ENCODE data around the gene CREB1. TPM values are rescaled to one million over a fixed set of nuclear protein-coding genes. Genes with fewer than 3 reads are reported as not detected.

The CREB1 gene
- total RNA-seq, 1 donor from 2014 or later = 27.3 TPM

- H3K9me3 ChIP-seq = no peaks in the 10 kb centered on the region
- TF ChIP-seq, protein P1, sequence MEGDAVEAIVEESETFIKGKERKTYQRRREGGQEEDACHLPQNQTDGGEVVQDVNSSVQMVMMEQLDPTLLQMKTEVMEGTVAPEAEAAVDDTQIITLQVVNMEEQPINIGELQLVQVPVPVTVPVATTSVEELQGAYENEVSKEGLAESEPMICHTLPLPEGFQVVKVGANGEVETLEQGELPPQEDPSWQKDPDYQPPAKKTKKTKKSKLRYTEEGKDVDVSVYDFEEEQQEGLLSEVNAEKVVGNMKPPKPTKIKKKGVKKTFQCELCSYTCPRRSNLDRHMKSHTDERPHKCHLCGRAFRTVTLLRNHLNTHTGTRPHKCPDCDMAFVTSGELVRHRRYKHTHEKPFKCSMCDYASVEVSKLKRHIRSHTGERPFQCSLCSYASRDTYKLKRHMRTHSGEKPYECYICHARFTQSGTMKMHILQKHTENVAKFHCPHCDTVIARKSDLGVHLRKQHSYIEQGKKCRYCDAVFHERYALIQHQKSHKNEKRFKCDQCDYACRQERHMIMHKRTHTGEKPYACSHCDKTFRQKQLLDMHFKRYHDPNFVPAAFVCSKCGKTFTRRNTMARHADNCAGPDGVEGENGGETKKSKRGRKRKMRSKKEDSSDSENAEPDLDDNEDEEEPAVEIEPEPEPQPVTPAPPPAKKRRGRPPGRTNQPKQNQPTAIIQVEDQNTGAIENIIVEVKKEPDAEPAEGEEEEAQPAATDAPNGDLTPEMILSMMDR (IDR thresholded peaks at IDR 0.05) = no peak
- TF ChIP-seq POLR2A (IDR thresholded peaks at IDR 0.05) (no peak), POLR2AphosphoS5 (IDR thresholded peaks at IDR 0.05; ENCODE audit: insufficient read depth in 1 of 2, low read depth in 1 of 2) (no peak)
- DNase-seq (ENCODE audit: extremely low spot score in 2 of 2) = no peak
- H3K36me3 ChIP-seq = peaks cover 0 to 5% of the 10 kb centered on the region in 2 donors
- H3K27me3 ChIP-seq = no peaks in the 10 kb centered on the region
- H3K4me1 ChIP-seq = peaks cover 14% of the 10 kb centered on the region
- no peak overlapping the region for H3K27ac ChIP-seq
- intact Hi-C loops (cut with DNase I) = no loop called here
- no peak overlapping the region for H3K4me3 ChIP-seq
These were observed 86.4 kb downstream of the CREB1 start for GRCh38 chr2:207616185-207616584.

DNA sequence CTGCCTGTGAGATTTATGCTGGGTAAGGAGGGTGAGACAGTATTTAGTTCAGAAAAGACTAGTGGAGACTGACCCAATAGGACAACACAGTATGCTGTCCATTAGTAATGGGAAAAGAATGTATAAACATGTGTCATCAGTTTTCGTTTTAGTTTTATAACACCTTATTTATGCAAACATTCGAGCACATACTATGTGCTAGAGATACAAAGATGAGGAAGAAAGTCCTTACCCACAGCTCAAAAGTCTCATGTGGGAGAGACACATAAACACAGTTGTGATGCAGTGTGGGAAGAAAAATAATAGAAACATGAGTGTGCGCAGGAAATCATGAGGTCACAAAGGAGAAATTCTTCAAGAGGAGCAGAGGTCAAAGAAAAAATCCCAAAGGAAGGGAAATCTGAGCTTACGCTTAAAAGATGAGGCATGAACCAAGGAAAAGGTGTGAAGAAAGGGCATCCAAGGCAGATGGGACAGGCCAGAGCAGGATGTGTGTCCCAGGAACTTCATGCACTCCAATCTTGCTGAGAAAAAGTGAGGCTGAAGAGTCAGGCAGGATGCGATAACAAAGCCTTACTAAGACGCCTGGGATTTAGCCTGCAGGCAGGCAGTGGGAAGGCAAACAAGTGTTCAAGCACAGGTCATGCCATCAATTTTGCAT lies 87.4 kb downstream of the CREB1 start:
- Histone ChIP-seq H3K9me3 (no peaks in the 10 kb centered on the region), H3K27me3 (no peaks in the 10 kb centered on the region), H3K27ac (peak overlapping the region; percentile 75), H3K4me1 (peaks cover 14% of the 10 kb centered on the region), H3K4me3 (no peak overlapping the region), H3K36me3 (peaks cover 0 to 5% of the 10 kb centered on the region in 2 donors)
- no peak for DNase-seq (ENCODE audit: extremely low spot score in 2 of 2)
- TF ChIP-seq POLR2AphosphoS5 (IDR thresholded peaks at IDR 0.05; ENCODE audit: insufficient read depth in 1 of 2, low read depth in 1 of 2) (no peak), POLR2A (IDR thresholded peaks at IDR 0.05) (no peak)
- TF ChIP-seq, protein P1 (IDR thresholded peaks at IDR 0.05) = no peak
- intact Hi-C loops (cut with DNase I) = no loop called here

DNA sequence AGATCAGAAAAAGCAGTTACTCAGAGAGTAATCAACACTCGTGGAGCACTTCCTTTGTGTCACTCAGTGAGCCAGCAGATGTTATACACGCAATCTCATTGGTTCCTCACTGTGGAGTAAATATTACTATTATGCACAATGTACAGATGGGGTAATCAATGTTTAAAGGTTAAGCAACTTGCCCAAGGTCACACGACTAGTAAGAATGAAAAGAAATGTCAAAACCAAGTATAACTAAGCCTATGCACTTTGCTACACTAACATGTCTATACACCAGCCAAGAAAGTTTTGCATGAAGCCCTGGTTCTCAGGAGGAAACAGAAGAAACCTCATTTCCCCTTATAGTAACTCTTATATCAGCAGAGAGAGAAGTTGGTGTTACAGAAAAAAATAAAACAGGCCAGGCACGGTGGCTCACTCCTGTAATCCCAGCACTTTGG lies 90.0 kb downstream of the CREB1 start:
- Histone ChIP-seq H3K36me3 (peaks cover 0 to 5% of the 10 kb centered on the region in 2 donors), H3K4me3 (no peak overlapping the region), H3K27me3 (no peaks in the 10 kb centered on the region), H3K9me3 (no peaks in the 10 kb centered on the region), H3K27ac (no peak overlapping the region), H3K4me1 (peaks cover 30% of the 10 kb centered on the region)
- intact Hi-C loops (cut with DNase I) = loop anchor here (10.0 kb wide), 2 partner anchors 145 to 645 kb away; partner anchors contain the start of genes FZD5 and PIKFYVE
- no peak for TF ChIP-seq POLR2AphosphoS5 (IDR thresholded peaks at IDR 0.05; ENCODE audit: insufficient read depth in 1 of 2, low read depth in 1 of 2)
- no peak for TF ChIP-seq POLR2A (IDR thresholded peaks at IDR 0.05)
- TF ChIP-seq, protein P1 (IDR thresholded peaks at IDR 0.05) = no peak
- DNase-seq (ENCODE audit: extremely low spot score in 2 of 2) = no peak

DNA sequence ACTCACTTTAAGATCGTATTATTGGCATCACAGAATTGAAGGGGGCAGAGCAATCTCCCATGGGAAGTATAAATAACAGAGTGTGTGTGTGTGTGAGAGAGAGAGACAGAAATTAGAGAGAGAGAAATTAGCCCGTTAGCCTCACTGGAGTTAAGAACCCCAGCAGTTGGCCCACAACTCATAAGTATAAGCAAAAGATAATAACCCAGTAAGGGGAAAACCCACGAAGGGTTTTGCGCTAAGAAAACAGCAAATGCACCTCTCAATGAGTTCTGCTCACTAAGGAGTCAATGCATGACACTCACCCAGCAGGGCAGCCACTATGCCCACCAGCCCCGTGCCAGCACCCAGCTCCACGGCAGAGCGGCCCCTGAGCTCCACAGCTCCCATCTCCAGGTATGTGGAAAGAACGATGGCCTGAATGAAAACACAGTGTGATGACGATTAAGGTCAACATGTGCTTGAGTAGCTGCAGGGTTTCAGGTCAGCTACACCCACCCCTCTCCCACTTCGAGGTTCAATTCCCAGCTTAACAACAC lies 91.8 kb downstream of the CREB1 start:
- H3K4me1 ChIP-seq = peaks cover 36% of the 10 kb centered on the region
- TF ChIP-seq, protein P1 (IDR thresholded peaks at IDR 0.05) = no peak
- TF ChIP-seq POLR2AphosphoS5 (IDR thresholded peaks at IDR 0.05; ENCODE audit: insufficient read depth in 1 of 2, low read depth in 1 of 2) (no peak), POLR2A (IDR thresholded peaks at IDR 0.05) (no peak)
- no peak for DNase-seq (ENCODE audit: extremely low spot score in 2 of 2)
- H3K9me3 ChIP-seq = no peaks in the 10 kb centered on the region
- no peak overlapping the region for H3K4me3 ChIP-seq
- peaks cover 0 to 5% of the 10 kb centered on the region in 2 donors for H3K36me3 ChIP-seq
- no peaks in the 10 kb centered on the region for H3K27me3 ChIP-seq
- intact Hi-C loops (cut with DNase I) = loop anchor here (10.0 kb wide), 2 partner anchors 143 to 643 kb away; partner anchors contain the start of genes FZD5 and PIKFYVE
- H3K27ac ChIP-seq = no peak overlapping the region

Measured in vagina (tissue), 2 donors.